ENCODE measurements around the gene CYP26A1.

DNA sequence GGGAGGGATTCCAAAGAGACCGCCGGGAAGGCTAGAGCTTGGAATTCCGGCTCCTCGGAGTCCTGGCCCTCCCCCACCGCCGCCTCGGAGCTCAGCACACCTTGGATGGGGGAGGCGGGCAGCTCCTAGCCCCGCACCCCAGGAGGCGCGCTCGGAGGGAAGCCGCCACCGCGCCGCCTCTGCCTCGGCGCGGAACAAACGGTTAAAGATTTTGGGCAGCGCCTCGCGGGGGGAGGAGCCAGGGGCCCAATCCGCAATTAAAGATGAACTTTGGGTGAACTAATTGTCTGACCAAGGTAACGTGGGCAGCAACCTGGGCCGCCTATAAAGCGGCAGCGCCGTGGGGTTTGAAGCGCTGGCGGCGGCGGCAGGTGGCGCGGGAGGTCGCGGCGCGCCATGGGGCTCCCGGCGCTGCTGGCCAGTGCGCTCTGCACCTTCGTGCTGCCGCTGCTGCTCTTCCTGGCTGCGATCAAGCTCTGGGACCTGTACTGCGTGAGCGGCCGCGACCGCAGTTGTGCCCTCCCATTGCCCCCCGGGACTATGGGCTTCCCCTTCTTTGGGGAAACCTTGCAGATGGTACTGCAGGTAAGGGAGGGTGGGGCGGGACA, at the start of gene CYP26A1:
- TF ChIP-seq, protein P1, sequence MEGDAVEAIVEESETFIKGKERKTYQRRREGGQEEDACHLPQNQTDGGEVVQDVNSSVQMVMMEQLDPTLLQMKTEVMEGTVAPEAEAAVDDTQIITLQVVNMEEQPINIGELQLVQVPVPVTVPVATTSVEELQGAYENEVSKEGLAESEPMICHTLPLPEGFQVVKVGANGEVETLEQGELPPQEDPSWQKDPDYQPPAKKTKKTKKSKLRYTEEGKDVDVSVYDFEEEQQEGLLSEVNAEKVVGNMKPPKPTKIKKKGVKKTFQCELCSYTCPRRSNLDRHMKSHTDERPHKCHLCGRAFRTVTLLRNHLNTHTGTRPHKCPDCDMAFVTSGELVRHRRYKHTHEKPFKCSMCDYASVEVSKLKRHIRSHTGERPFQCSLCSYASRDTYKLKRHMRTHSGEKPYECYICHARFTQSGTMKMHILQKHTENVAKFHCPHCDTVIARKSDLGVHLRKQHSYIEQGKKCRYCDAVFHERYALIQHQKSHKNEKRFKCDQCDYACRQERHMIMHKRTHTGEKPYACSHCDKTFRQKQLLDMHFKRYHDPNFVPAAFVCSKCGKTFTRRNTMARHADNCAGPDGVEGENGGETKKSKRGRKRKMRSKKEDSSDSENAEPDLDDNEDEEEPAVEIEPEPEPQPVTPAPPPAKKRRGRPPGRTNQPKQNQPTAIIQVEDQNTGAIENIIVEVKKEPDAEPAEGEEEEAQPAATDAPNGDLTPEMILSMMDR (IDR thresholded peaks at IDR 0.05; ENCODE audit: low read depth, low read length, missing input control) = no peak
- TF ChIP-seq YY1 (IDR thresholded peaks at IDR 0.05) = no peak
- no peak for TF ChIP-seq REST (IDR thresholded peaks at IDR 0.05)
- TF ChIP-seq TAF1 (conservative IDR thresholded peaks at IDR 0.05) = no peak
- no peak for TF ChIP-seq MAX (IDR thresholded peaks at IDR 0.05)
- TF ChIP-seq JUND (IDR thresholded peaks at IDR 0.05) = no peak
- no peak for TF ChIP-seq RAD21 (IDR thresholded peaks at IDR 0.05)
- no peak for TF ChIP-seq SP1 (IDR thresholded peaks at IDR 0.05)
- no peak for TF ChIP-seq ATF3 (IDR thresholded peaks at IDR 0.05)
- TF ChIP-seq FOXA2 (IDR thresholded peaks at IDR 0.05) = no peak
- no peak for TF ChIP-seq EGR1 (IDR thresholded peaks at IDR 0.05; ENCODE audit: low read depth in 2 of 2)
- no peak for TF ChIP-seq ZBTB33 (IDR thresholded peaks at IDR 0.05)

Measured in liver (tissue), 3 donors.